Measurements from ENCODE around the gene POPDC2. TPM values are rescaled to one million over a fixed set of nuclear protein-coding genes. Genes with fewer than 3 reads are reported as not detected.

POPDC2 gene
- total and polyA plus RNA-seq, 10 donors: 3.1 to 9.8 (median 6.9) TPM

DNA sequence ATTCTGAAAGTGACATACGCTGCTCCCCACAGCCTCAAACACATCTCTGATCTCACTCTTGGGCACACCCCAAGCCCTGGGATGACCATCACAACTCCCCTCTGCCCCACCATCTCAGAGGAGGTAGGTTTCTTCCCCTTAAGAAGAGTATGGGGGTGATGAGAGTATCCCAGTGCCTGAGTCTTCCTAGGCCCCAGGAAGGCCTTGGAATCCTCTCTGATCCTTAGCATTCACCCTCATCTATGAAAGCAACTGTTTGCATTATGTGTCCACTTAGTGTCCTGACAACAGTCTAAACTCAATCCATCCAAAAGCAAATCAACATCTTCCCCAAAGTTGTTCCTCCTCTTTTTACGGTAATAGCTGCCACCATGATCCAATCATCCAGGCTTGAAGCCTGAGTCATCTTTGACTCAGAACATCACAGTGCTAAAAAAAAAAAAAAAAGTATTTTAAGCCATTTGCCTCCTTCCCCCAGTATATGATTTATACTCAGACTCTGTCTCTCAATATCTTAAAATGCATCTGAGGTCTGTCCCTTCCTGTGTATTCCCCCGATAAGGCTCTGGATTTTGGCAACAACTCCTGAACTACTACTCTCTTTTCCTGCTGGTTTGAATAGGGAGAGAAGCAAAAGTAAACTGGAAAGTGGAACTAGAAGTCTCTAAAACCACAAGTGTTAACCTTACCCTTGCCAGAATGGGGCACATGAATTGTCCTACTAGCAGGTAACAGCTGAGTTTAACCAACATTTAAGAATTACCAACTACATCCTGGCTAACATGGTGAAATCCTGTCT lies 22.5 kb downstream of the POPDC2 start:
- no peaks in the 10 kb centered on the region for H3K9me3 ChIP-seq
- peaks cover 0 to 12% (median 5%) of the 10 kb centered on the region in 6 donors for H3K36me3 ChIP-seq
- H3K27me3 ChIP-seq (replicated peaks in 1 of 7): no peaks in the 10 kb centered on the region
- WGBS, 5 donors: 36 to 43% (median 38%) methylated on average over 3 of the region's 3 CpGs
- peak overlapping the region in 1 of 8 donors; percentile 37 for H3K4me3 ChIP-seq
- no peak for DNase-seq
- TF ChIP-seq POLR2A (IDR thresholded peaks at IDR 0.05) (no peak), POLR2AphosphoS5 (IDR thresholded peaks at IDR 0.05) (no peak)
- TF ChIP-seq, protein P1, sequence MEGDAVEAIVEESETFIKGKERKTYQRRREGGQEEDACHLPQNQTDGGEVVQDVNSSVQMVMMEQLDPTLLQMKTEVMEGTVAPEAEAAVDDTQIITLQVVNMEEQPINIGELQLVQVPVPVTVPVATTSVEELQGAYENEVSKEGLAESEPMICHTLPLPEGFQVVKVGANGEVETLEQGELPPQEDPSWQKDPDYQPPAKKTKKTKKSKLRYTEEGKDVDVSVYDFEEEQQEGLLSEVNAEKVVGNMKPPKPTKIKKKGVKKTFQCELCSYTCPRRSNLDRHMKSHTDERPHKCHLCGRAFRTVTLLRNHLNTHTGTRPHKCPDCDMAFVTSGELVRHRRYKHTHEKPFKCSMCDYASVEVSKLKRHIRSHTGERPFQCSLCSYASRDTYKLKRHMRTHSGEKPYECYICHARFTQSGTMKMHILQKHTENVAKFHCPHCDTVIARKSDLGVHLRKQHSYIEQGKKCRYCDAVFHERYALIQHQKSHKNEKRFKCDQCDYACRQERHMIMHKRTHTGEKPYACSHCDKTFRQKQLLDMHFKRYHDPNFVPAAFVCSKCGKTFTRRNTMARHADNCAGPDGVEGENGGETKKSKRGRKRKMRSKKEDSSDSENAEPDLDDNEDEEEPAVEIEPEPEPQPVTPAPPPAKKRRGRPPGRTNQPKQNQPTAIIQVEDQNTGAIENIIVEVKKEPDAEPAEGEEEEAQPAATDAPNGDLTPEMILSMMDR (IDR thresholded peaks at IDR 0.05 in 8 of 11, conservative IDR thresholded peaks at IDR 0.05 in 3 of 11): no peak
- peak overlapping the region; percentile 54 to 86 (median 76) for H3K27ac ChIP-seq
- peaks cover 11 to 33% (median 23%) of the 10 kb centered on the region in 6 donors for H3K4me1 ChIP-seq
- intact Hi-C loops (cut with DNase I; ENCODE audit: low total_unique reads): no loop called here

DNA sequence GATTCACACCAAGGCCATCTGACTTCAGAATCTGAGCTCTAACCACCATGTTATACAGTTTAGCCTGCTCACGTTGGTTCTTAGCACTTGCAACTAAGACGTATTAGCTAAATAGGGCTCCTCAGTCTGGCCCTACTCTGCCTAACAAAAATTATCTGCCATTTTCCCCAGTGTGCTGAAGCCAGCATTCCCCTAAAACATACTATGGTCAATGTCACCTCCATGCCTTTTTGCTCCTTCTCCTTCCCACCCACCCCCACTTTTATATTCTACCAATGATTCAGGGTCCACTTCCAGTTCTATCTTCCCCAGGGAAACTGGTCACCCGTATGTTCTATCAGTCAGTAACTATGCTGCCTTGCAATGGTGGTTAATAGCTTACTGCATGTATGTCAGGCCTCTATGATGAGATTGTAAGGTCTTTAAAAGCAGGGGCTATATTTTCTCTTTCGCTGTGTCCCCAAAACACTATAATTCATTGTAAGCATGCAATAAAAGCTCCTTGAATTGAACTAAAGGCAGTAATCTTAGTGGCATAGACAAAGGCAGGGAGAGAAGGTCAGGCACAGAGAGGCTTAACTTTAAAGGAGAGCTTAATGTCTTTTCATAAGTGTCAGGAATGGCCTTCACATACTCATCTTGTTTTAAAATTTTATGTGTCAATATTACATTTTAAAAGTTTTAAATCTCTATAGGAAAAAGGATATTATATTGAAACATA lies 23.3 kb downstream of the POPDC2 start:
- TF ChIP-seq, protein P1 (IDR thresholded peaks at IDR 0.05 in 8 of 11, conservative IDR thresholded peaks at IDR 0.05 in 3 of 11): no peak
- TF ChIP-seq POLR2AphosphoS5 (IDR thresholded peaks at IDR 0.05) (no peak), POLR2A (IDR thresholded peaks at IDR 0.05) (no peak)
- H3K36me3 ChIP-seq: peaks cover 0 to 9% (median 2%) of the 10 kb centered on the region in 6 donors
- H3K27me3 ChIP-seq (replicated peaks in 1 of 7): no peaks in the 10 kb centered on the region
- no peak for DNase-seq
- H3K27ac ChIP-seq: peak overlapping the region; percentile 54 to 86 (median 76)
- H3K4me1 ChIP-seq: peaks cover 11 to 33% (median 23%) of the 10 kb centered on the region in 6 donors
- H3K4me3 ChIP-seq: no peak overlapping the region
- WGBS, 5 donors: 88 to 95% (median 90%) methylated on average over 4 of the region's 4 CpGs
- intact Hi-C loops (cut with DNase I; ENCODE audit: low total_unique reads): no loop called here
- no peaks in the 10 kb centered on the region for H3K9me3 ChIP-seq

DNA sequence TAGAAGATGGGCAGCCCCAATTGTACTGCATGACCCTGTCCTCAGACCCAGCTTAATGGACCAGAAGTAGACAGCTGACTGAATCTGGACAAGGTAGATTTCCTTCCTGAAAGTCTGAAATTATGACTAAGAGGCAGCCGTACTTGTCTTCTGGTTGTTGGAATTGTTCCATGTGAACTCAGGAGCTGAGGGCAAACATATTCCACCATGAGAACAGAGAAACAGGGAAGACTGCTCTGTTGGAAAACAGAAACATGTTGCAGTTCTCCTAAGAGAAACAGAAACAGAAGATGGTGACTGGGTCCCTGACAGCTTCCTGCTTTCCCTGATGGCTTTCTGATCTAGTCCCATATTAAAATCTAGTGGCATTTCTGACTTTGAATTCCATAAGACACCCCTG lies 24.1 kb downstream of the POPDC2 start:
- Histone ChIP-seq H3K4me1 (peaks cover 11 to 36% (median 23%) of the 10 kb centered on the region in 6 donors), H3K36me3 (peaks cover 0 to under 1% (median 0%) of the 10 kb centered on the region in 6 donors), H3K9me3 (no peaks in the 10 kb centered on the region), H3K4me3 (no peak overlapping the region), H3K27me3 (replicated peaks in 1 of 7) (no peaks in the 10 kb centered on the region), H3K27ac (peak overlapping the region in 2 of 8 donors; percentile 84 to 86)
- TF ChIP-seq POLR2AphosphoS5 (IDR thresholded peaks at IDR 0.05) (no peak), POLR2A (IDR thresholded peaks at IDR 0.05) (no peak)
- no peak for DNase-seq
- 21 to 40% (median 36%) methylated on average over 1 of the region's 1 CpG for WGBS, 5 donors
- intact Hi-C loops (cut with DNase I; ENCODE audit: low total_unique reads): no loop called here

DNA sequence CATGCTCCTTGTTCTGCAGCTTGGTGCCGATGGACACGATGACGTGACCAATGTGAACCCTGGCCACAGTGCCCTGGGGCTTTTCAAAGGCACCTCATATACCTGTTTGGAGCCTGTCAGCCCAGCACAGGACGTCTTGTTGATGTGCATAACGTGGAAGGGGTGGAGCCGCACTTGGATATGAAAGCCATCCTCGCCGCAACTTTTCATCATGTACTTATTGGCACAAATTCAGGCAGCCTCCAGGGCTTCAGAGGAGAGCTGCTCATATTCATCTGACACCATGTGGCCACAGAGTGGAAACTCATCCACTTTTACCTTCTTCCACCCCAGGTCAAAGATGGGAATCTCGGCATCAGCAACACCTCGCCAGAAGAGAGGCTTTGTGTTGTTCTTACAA lies 24.7 kb downstream of the POPDC2 start:
- H3K4me1 ChIP-seq: peaks cover 11 to 41% (median 24%) of the 10 kb centered on the region in 6 donors
- H3K4me3 ChIP-seq: no peak overlapping the region
- intact Hi-C loops (cut with DNase I; ENCODE audit: low total_unique reads): no loop called here
- TF ChIP-seq POLR2A (IDR thresholded peaks at IDR 0.05) (no peak), POLR2AphosphoS5 (IDR thresholded peaks at IDR 0.05) (no peak)
- TF ChIP-seq, protein P1 (IDR thresholded peaks at IDR 0.05 in 8 of 11, conservative IDR thresholded peaks at IDR 0.05 in 3 of 11): no peak
- 92 to 98% (median 96%) methylated on average over 4 to 10 of the region's 10 CpGs for WGBS, 5 donors
- no peaks in the 10 kb centered on the region for H3K27me3 ChIP-seq (replicated peaks in 1 of 7)
- no peaks in the 10 kb centered on the region for H3K9me3 ChIP-seq
- DNase-seq: no peak
- no peaks in the 10 kb centered on the region for H3K36me3 ChIP-seq
- peak overlapping the region in 1 of 8 donors; percentile 84 for H3K27ac ChIP-seq

Data from spleen (tissue), 11 donors.